ENCODE results near the gene IRF5.
"Not testable (repeated sequence)": the region's sequence is repeated elsewhere in the genome, so short reads cannot be mapped to it uniquely, and the experiment has no call there.

The IRF5 gene

GRCh38 chr7:128906766-128907559 is 30.8 kb upstream of the IRF5 start:
- DNase-seq: no peak

DNA sequence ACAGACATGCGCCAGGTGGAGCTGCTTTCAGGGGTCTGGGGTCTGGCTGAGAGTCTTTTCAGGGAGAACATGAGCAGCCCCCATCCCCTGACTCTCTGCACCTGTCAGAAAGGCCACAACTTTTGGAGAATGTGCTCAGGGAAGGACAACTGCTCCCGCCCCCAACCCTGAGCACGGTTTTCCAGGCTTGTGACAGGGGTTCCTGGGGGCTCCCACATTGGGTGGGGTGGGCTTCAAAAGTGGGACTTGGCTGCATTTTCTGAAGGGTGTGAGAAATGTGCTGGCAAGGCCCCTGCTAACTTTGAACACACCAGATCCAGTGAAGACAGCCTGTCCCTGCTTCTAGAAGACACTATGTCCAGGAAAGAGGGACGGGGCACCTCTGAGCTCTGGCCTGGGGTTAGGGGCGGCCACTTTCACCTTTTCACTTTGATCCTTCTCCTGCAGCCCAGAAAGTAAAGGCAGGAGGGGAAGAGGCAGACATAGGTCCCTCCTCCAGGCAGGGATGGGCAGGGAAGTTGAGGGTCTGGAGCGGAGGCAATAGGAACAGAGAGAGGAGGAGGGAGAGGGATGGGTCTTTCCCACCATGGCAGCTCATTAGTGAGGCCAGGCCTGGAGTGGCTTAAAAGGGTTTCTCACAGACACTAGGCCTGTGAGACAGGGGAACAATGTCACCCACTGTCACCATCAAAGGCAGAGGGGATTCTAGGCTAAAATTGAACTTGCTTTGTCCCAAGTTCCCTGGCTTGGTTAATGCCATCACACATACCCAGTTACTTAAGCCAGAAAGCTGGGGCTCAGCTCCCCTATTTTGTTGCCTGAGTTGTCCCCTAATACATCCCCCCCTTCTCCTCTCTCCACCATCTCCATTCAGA is 28.7 kb upstream of the IRF5 start:
- no peak for DNase-seq

GRCh38 chr7:128909625-128910568 is 27.8 kb upstream of the IRF5 start:
- no peak for DNase-seq

DNA sequence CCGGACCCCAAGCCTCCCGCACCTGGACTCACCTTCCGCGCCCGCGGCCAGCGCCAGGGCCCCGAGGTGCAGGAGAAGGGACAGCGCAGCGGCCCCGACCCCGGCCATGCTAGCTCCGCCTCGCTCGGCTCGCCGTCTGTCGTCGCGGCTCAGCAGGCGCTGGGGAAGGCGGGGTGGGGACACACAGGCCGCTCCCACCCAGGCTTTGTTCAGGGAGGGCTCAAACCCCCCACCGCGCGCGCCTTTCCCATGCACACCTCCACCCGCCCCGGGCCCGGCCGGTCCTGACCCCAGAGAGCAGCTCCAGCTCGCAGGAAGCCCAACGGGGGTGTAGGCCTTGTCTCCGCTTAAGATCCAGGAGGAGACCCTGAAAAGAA is 27.2 kb upstream of the IRF5 start, which contains the start of gene KCP:
TSS of gene KCP (minus strand) at position 141 of the 377 bp plus-strand sequence. CDS start at position 108, 33 bp downstream.
- no peak for DNase-seq

DNA sequence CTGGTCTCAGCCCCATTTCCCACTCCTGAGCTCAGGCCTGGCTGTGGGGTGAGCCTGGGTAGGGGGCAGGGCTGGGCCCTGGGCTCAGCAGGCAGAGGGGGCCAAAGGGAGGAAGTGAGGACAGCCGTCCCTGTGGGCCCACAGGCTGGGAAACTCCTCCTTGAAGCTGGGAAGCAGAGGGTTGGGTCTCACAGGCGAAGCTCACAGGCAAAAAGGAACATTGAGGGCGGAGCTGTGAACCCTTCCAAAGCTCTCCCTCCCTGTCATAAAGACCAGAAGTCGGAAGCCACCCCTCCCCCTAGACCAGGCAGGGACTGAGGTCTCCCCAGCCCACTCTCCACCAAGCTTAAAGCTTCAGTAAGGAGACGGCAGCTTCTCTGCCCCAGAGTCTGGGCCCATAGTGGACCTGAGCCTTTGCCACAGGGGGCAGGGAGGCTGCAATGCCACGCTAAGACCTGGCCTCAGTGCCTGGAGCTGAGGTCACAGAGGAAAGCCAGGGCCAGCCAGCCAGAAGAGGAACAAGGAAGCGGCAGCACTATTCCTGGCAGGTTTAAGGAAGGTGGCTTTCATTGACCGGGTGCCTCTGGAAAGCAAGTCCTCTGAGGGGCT is 26.2 kb upstream of the IRF5 start:
- no peak for DNase-seq

GRCh38 chr7:128912281-128912680 is 25.4 kb upstream of the IRF5 start:
- no peak for DNase-seq

DNA sequence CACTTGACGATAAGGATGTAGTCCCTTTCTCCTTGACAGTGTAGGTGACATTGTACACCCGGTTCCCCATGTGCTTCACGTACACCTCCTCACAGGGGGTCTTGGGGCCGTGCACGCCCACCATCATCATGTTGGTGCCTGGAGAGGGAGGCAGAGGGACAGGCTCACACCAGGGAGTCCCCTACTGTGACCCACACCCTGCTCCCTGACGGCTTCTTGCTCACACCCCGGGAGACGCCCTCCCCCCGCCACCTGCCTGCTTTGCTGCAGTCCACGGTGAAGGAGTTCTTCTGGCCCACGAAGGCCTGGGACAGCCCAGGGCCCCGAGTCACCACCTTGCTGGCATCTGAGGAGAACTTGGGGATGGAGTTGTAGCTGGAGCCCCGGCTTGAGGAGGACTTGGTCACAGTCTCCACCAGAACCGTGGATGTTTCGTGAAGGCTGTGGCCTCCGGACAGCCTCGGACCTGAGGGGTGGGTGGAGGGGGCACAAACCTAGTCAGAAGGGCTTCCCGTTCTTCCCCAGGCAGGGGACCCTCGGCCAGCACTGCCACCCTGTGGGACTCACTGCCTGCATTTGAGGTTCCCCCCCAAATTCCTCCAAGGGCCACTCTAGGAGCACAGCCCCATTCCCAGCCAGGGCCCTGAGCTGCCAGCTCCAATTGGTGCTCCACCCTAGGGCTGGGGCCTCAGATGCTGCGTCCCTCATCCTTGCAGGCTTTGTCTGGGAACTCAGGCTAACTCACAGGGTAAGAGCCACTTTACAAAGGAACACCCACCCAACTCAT is 24.8 kb upstream of the IRF5 start:
- DNase-seq: not testable (repeated sequence)

DNA sequence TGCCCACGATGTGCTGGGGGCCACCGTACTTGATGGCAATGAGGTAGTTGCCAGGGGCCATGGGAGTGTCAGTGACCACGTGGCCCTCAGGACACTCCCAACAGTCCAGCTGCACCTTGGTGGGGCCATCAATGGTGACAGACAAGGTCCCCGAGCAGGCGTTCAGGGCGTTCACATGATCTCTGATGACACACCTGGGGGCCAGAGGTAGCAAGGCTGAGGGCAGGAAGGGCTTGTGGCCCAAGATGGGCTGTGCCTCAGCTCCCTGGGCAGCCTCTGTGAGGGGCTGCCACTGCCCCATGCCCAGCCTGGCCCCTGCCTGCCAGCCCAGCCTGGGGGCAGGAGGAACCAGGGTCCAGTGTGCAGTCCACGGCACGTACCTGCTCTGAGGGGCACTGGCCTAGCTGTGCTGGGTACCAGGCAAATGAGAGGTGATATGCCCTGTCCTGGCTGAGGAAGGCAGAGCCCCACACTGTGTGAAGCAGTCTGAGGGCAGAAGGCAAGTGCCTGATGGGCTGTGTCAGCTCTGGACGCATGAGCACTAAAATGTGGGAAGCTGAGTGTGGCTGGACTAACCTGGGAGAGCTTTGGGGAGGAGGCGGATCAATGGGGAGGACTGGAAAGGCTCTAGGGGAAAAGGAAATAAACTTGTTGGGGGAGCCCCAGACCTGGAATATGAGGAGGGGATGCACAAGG is 23.7 kb upstream of the IRF5 start:
- no peak for DNase-seq

DNA sequence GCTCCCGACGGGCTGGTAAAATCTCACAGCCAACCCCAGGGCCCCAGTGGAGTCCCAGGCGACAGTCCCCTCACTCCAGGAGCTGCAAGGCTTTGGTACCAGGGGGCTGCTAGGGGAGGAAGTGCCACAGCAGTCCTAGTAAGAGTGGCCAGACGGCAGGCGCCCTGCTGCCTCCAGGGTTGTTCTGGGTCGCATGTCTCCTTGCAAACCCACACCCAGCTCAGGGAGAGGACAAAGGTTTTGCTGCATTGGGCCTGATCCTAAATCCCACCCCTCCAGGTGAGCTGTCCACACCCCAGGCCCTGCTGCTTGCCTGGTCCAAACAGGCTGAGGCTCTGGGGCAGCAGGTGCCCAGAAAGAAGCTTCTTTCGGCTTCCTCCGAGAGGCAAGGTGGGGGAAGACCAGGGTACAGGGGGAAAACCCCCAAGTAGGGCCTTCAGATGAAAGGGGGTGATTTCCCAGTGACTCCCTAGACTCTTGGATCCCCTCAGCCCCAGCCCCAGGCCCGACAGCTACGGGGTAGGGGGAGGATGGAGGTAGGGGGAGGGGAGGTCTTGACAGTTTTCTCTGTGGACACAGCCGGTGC is 23.1 kb upstream of the IRF5 start:
- DNase-seq: no peak

DNA sequence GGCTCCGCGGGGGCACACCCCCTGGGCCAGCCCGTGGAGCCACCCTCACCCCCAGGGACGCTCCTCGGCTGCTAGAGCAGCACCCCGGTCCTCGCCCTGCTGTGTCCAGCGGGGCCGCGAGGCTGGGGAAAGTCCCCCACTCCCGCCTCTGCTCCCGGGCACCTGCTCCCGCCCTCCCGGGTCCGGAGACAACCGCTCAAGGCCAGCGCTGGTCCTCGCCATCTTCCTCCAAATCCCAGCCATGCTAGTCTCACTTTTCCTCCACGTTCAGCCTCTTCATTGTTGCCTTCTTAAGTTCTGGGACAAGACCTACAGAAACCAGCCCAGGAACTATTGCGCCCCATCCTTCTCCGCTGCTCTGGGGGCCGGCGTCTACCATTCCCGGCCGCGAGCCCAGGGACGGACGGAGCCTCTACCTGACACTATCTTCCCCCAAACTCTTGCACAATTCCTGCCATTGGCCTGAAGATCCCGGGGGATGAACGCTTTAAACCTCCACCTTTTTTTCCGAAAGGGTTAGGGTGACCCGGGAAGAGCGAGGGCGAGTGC is 22.4 kb upstream of the IRF5 start:
- no peak for DNase-seq

GRCh38 chr7:128915841-128916642 is 21.7 kb upstream of the IRF5 start:
- DNase-seq: no peak

GRCh38 chr7:128916643-128916915 is 21.1 kb upstream of the IRF5 start:
- DNase-seq: no peak

DNA sequence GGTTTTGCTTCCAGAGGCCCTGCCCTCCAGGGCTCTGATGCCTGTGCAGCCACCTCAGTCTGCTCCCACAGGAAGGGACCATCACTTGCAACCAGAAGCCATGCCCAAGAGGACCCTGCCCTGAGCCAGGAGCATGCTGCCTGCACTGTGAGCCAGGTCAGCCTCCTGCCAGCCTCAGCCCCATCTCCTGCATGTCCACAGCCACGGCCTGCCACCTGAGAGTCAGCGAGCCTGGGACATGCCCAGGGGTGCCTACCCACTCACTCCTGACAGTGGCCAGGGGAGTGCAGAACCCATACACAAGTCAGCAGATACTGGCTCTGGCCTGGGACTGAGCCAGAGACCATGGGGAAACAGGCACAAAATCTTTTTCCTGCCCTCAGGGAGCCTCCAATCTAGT is 20.6 kb upstream of the IRF5 start:
- no peak for DNase-seq

DNA sequence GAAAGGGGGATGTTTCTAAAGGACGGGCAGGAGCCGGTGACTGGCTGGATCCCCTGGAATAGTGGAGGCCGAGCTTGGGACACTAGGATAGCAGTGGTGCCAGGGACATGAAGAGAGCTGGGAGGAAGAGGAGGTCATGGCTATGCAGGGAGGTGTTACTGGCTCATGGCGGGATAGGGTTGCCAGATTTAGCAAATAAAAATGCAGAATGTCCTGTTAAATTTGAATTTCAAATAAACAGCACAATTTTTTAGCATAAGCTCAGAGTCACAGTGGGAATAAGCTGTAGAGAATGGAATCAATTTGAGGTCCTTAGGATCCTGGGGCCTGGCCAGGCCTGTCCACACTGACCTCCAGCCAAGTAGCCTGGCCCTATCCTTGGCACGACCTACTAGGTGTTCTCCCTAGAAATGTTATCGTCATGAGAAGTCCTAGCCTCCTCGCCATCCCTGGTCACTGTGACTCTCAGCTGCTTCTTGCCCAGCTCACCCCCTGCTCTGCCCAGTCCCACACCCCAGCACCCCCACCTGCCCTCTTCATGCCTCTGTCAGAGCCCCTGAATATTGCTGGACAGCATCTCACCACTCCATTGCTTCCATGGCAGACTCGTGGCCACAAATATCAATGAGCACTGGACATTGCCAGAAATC is 19.6 kb upstream of the IRF5 start:
- no peak for DNase-seq

DNA sequence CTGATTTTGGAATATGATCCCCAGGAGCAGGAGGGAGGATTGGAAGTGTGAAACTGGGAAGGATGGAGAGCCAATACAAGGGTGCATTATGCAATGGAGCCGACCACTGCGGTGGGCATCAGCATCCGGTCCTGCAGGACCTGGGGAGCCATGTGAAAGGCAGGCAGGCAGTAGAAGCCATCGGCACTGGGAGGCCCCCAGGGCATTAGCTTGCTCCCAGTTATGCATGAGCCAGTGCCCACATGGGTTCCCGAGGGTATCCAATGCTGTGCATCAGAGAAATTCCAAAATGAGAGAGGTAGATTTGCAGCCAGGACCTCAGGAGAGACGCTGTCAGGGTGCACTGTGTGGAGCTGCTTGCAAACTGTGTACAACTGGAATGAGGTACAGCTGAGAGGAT is 18.5 kb upstream of the IRF5 start:
- DNase-seq: no peak

DNA sequence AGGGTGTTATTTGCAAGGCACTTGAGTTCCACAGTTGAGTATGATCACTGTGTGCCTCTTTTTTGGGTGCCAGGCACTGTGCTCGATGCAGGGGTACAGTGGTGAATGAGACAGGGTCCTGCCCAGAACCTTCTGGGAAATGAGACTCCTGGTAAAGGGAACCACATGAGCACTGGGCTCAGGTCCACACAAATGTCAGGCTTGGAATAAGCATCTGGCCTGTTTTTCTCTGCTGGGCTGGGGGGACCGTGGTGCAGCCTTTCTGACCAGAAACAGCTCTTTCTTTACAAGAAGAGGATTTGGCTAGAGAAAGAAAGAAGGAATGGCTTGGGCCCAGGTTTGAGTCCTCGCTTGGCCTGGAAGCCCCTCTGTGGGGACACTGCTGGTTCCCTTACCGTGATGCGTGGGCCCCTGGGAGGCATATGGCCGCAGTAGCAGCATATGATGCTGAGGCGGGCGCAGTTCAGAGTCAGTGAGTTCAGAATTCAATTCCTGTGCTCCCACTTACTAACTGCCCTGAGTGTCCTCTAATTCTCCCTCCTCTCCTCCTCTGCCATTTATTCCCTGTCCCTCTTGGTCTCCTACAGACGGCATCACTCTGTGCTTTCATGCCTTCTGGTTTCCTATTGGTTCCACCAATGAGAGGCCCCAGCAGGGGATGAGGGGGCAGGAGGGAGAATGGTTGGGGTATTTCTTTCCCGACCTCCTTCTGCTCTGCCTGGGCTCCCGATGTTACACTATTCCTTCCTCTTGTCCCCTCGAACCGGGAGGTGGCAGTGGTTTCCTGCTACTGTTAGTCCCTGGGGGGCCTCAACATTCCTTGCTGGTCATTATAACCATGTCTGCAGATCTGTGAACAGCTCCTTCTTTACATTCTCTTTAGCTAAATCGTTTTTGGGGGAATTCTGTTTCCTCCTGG is 17.6 kb upstream of the IRF5 start:
- no peak for DNase-seq

GRCh38 chr7:128920913-128921582 is 16.7 kb upstream of the IRF5 start:
- DNase-seq: no peak
